HG02763 (cell line): ENCODE results near the gene TNP2.
A peak's percentile ranks its signal among the peaks of the same experiment; 100 is the strongest.
"Not testable (repeated sequence)": the region's sequence is repeated elsewhere in the genome, so short reads cannot be mapped to it uniquely, and the experiment has no call there.

Experiments used
- ATAC-seq: cut with Tn5 transposase; IDR thresholded peaks from one replicate; pipeline ENCODE4 v1.9.1; 2021; ENCODE audit warnings: mild to moderate bottlenecking, moderate library complexity; ENCODE audit not compliant: unreplicated experiment

TNP2 gene

DNA sequence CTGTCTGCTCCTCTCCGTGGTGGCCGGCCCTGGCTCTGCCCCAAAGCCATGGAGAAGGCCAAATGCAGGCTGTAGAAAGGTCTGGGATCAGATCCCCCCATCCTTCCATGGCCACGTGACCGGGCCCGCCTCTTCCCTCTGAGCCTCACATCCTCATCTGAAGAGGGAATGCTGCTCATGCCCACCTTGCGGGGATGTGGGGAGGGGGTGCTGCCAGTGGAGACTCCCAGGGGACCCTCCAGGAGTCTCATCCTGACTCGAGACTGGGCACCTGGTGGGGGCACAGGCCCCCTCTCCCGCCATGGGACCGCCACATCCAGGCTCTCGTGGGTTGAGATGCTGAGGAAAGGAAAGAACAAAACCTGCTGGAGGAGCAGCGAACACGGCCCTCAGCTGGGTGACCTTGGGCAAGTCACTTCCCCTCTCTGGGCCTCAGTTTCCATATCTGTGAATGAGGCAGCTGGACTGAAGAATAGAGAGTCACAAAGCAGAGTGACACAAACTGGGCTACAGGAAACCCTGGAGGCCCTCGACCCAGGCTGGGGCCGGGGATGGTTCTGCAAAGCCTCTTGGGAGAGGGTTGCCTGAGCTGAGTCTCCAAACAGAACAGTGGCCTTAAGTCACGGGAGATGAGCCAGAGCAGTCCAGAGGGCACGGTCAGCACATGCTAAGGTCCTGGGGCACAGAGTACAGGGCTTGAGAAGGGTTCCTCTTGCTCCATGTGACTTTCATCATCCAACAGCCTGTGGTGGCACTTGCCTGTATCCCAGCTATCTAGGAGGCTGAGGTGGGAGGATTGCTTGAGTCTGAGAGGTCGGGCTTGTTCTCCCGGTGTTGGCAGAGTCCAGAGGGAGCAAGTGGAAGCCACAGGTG, 43.2 kb downstream of the TNP2 start:
- ATAC-seq: no peak

DNA sequence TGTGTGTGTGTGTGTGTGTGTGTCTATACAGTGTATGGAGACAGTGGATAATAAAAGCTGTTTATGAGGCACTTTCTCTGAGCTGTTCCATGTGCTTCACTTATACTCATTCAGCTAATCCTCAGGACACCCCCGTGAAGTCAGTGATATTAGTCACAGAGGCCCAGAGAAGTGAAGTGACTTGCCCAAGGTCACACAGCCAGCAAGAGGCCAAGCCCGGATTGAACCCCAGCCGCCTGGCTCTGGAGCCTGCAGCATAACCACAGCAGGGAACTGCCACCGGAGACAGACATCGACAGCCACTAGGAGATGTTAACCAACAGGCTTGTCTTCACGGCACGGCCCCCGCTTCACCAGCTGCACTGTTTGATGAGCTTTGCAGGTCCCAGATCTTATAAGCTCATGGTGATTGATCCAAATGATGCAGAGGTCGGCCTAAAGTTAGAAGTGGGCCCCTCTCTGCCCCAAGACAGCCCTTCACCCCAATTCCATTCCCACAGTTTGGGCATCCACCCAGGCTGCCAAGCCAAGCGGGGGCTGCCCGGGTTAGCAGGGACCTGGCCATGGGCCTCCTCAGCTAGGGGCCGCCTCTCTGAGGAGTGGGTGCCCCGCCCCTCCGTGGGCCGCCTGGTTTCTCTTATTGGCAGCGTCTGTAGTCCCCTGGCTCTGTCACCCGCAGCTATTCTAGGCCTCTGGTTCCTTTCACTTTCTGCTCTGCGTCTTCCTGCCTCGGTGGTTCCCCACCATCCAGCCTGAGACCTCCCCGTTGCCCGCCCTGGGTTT, 44.0 kb downstream of the TNP2 start:
- ATAC-seq: peak; percentile 76

DNA sequence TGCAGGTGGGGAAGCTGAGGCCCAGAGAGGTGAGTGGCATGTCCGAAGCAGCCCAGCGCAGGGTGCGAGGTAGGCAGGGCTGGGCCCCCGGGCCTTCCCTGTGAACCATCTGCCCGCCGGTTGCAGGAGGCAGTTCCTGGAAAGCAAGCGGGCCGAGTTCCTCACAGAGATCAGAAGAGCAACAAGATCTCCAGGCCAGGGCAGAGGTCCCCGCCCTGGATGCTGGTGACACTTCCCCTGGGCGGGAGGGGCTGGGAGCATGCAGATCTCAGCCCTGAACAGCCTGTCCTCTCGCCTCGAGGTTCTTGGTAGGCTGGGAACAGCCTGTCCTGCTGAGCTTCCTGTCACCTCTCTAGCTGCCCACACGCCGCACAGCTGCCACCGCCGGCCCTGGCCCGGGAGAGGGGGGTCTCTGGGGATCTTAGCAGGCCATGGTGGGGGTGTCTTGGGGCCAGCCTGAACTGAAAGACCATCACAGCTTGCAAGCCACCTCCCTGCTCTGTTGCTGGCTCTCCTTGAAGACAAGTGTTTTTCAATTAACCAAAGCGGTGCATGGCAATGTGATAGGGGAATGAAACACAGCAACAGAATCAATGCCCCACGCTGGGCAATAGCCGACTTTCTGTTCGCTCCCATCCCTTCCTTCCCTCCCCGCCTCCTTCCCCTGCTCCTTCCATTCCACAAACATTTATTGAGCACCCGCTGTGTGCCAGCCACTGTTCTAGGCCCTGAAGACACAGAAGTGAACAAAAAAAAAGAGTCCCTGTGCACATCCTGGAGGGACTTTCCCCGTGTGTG, 44.8 kb downstream of the TNP2 start:
- peak; percentile 33 for ATAC-seq

DNA sequence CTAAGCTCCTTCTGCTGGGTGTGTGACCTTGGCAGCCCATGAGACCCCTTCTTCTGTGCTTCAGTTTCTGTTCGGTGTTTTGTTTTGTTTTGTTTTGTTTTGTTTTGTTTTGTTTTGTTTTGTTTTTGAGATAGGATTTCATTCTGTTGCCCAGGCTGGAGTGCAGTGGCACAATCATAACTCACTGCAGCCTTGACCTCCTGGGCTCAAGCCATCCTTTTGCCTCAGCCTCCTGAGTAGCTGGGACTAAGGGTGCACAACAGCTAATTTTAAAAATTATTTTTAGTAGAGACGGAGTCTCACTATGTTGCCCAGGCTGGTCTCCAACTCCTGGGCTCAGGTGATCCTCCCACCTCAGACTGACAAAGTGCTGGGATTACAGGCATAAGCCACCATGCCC, 48.6 kb downstream of the TNP2 start:
- ATAC-seq: not testable (repeated sequence)

DNA sequence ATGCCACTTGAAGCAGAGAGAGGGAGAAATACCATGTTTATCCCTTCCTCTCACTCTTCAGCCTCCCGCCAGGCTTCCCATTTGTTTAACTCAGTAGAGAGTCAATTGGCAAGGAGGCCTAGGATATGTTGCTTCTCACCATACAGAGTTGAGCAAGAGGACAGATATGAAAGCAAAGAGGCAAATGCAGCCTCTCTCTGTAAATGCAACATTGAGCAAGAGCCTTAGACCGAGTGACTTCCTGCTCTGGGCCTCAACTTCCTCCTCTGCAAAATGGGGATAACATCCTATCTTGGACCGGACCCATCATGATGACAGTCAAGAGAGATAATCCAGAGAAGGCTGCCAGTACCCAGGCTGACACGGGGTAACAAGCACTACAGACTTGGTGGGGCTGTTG, 49.9 kb downstream of the TNP2 start:
- no peak for ATAC-seq

DNA sequence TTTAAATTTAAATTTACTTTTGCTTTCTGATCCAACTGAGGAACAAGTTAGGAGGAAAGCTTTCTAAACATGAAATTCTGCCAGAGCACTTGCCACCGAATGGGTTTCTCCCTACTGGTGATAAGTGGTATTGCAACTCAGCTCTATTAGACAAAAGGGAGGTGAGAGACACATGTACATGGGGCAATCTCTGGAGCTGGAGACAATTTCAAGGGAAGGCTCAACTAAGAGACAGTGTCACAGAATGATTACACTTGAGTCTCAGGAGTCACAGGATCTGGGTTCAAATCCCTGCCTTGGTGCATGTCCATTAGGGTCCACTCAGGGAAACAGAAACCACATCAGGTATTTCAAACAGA, 50.5 kb downstream of the TNP2 start:
- ATAC-seq: no peak
